NT2/D1 (cell line): Measurements from ENCODE around the gene TNP2.
"Not testable (repeated sequence)": the region's sequence is repeated elsewhere in the genome, so short reads cannot be mapped to it uniquely, and the experiment has no call there.

ENCODE experiments used
- DNase-seq: peaks from one replicate; pipeline ENCODE4 v3.0.0-alpha.2; 2011; ENCODE audit warnings: low read depth, low spot score
- H3K27me3 ChIP-seq: 2 replicates; pipeline ENCODE4 v1.6.0; 2011; ENCODE audit warnings: mild to moderate bottlenecking; ENCODE audit not compliant: insufficient read length, insufficient read depth
- H3K36me3 ChIP-seq: 2 replicates; pipeline ENCODE4 v1.6.1; 2011; ENCODE audit warnings: mild to moderate bottlenecking, low read length, mixed read lengths; ENCODE audit not compliant: insufficient read depth, insufficient read length
- H3K4me1 ChIP-seq: 2 replicates; pipeline ENCODE4 v1.5.1; 2011; ENCODE audit not compliant: insufficient read depth, insufficient read length
- H3K4me3 ChIP-seq: 2 replicates; pipeline ENCODE4 v1.5.1; 2011; ENCODE audit warnings: low read depth; ENCODE audit not compliant: insufficient read length
- H3K9ac ChIP-seq: 2 replicates; pipeline ENCODE4 v1.6.0; 2011; ENCODE audit warnings: low read depth; ENCODE audit not compliant: insufficient read length
- H3K9me3 ChIP-seq: 2 replicates; pipeline ENCODE4 v1.5.1; 2011; ENCODE audit warnings: mild to moderate bottlenecking, low read length; ENCODE audit not compliant: insufficient read depth
- SUZ12 ChIP-seq: IDR thresholded peaks from 2 replicates; pipeline ENCODE4 v1.6.1; 2011; ENCODE audit not compliant: insufficient read length, insufficient read depth; ENCODE audit errors: extremely low read depth
- YY1 ChIP-seq: IDR thresholded peaks from 2 replicates; pipeline ENCODE4 v1.6.1; 2011; ENCODE audit not compliant: insufficient read length, insufficient read depth
- ZNF274 ChIP-seq: IDR thresholded peaks from 2 replicates; pipeline ENCODE4 v1.6.1; 2011; ENCODE audit warnings: mild to moderate bottlenecking, low read depth, low read length

Gene TNP2

GRCh38 chr16:11306997-11307638 is 38.0 kb upstream of the TNP2 start:
- Histone ChIP-seq H3K36me3 (no peaks in the 10 kb centered on the region), H3K9me3 (no peaks in the 10 kb centered on the region), H3K27me3 (no peaks in the 10 kb centered on the region), H3K4me1 (peaks cover 12% of the 10 kb centered on the region), H3K4me3 (no peak overlapping the region), H3K9ac (no peak overlapping the region)
- DNase-seq, result no peak
- TF ChIP-seq SUZ12, result no peak
- TF ChIP-seq ZNF274, result no peak
- TF ChIP-seq YY1, result no peak

- no peak overlapping the region for H3K9ac ChIP-seq
- H3K36me3 ChIP-seq, result no peaks in the 10 kb centered on the region
- DNase-seq, result no peak
- H3K27me3 ChIP-seq, result no peaks in the 10 kb centered on the region
- no peaks in the 10 kb centered on the region for H3K9me3 ChIP-seq
- peaks cover 10% of the 10 kb centered on the region for H3K4me1 ChIP-seq
- TF ChIP-seq SUZ12 (no peak), YY1 (no peak), ZNF274 (no peak)
- no peak overlapping the region for H3K4me3 ChIP-seq
These were observed 37.3 kb upstream of the TNP2 start for GRCh38 chr16:11306381-11306780.

- H3K9ac ChIP-seq, result no peak overlapping the region
- DNase-seq, result no peak
- TF ChIP-seq ZNF274 (no peak), SUZ12 (no peak), YY1 (no peak)
- no peaks in the 10 kb centered on the region for H3K9me3 ChIP-seq
- no peaks in the 10 kb centered on the region for H3K27me3 ChIP-seq
- no peak overlapping the region for H3K4me3 ChIP-seq
- peaks cover 5% of the 10 kb centered on the region for H3K4me1 ChIP-seq
- H3K36me3 ChIP-seq, result no peaks in the 10 kb centered on the region
These were observed 34.4 kb upstream of the TNP2 start for GRCh38 chr16:11303405-11304138.

- Histone ChIP-seq H3K4me3 (no peak overlapping the region), H3K4me1 (peaks cover 5% of the 10 kb centered on the region), H3K9ac (no peak overlapping the region), H3K9me3 (no peaks in the 10 kb centered on the region), H3K36me3 (no peaks in the 10 kb centered on the region), H3K27me3 (no peaks in the 10 kb centered on the region)
- DNase-seq, result no peak
- TF ChIP-seq YY1, result no peak
- no peak for TF ChIP-seq ZNF274
- no peak for TF ChIP-seq SUZ12
These were observed 33.9 kb upstream of the TNP2 start for GRCh38 chr16:11302977-11303376.

- H3K4me3 ChIP-seq, result no peak overlapping the region
- no peaks in the 10 kb centered on the region for H3K36me3 ChIP-seq
- H3K9ac ChIP-seq, result no peak overlapping the region
- H3K9me3 ChIP-seq, result no peaks in the 10 kb centered on the region
- no peak for DNase-seq
- TF ChIP-seq YY1 (no peak), ZNF274 (no peak), SUZ12 (no peak)
- no peaks in the 10 kb centered on the region for H3K27me3 ChIP-seq
- H3K4me1 ChIP-seq, result peaks cover 11% of the 10 kb centered on the region
These were observed 32.7 kb upstream of the TNP2 start for GRCh38 chr16:11301645-11302501.

GRCh38 chr16:11300560-11300892 is 31.4 kb upstream of the TNP2 start:
- TF ChIP-seq ZNF274 (no peak), YY1 (no peak), SUZ12 (no peak)
- H3K9me3 ChIP-seq, result no peaks in the 10 kb centered on the region
- no peak overlapping the region for H3K9ac ChIP-seq
- no peaks in the 10 kb centered on the region for H3K27me3 ChIP-seq
- DNase-seq, result no peak
- peaks cover 11% of the 10 kb centered on the region for H3K4me1 ChIP-seq
- no peaks in the 10 kb centered on the region for H3K36me3 ChIP-seq
- H3K4me3 ChIP-seq, result no peak overlapping the region

GRCh38 chr16:11299865-11300559 is 30.9 kb upstream of the TNP2 start:
- Histone ChIP-seq H3K36me3 (no peaks in the 10 kb centered on the region), H3K4me1 (peaks cover 11% of the 10 kb centered on the region), H3K9ac (no peak overlapping the region), H3K9me3 (no peaks in the 10 kb centered on the region), H3K27me3 (no peaks in the 10 kb centered on the region), H3K4me3 (no peak overlapping the region)
- DNase-seq, result no peak
- TF ChIP-seq YY1 (no peak), SUZ12 (no peak), ZNF274 (no peak)

GRCh38 chr16:11298950-11299547 is 29.9 kb upstream of the TNP2 start:
- not testable (repeated sequence) for H3K9ac ChIP-seq, DNase-seq, H3K4me3 ChIP-seq, H3K36me3 ChIP-seq, H3K4me1 ChIP-seq, H3K27me3 ChIP-seq, H3K9me3 ChIP-seq
